Heart left ventricle (tissue), 16 donors: ENCODE data around the gene CHMP4B. TPM values are rescaled to one million over a fixed set of nuclear protein-coding genes. Genes with fewer than 3 reads are reported as not detected.

Experiments used
- ATAC-seq, 4 donors: fragments of 200-7000 bp; cut with Tn5 transposase; one replicate each; pipeline ENCODE4 v1.9.1; 2020 to 2022; ENCODE audit warnings: moderate library complexity in 4 of 4, mild to moderate bottlenecking in 3 of 4, moderate number of reproducible peaks in 1 of 4
- DNase-seq, 5 donors: peaks; one replicate each; pipeline ENCODE4 v3.0.0-alpha.2; 2020
- H3K27ac ChIP-seq, 12 donors: fragments of 200-600 bp; sonication (generic) in 4 of 12; one replicate each; pipeline versions ENCODE4 v1.5.0 to v1.8.0; 2016 to 2022; ENCODE audit warnings: mild to moderate bottlenecking in 2 of 12
- H3K27me3 ChIP-seq, 9 donors: fragments of 200-600 bp; sonication (generic) in 2 of 9; one replicate each; pipeline versions ENCODE4 v1.5.1 to v1.8.0; 2016 to 2022; ENCODE audit warnings: mild to moderate bottlenecking in 3 of 9
- H3K36me3 ChIP-seq, 9 donors: fragments of 200-600 bp; sonication (generic) in 2 of 9; one replicate each; pipeline versions ENCODE4 v1.5.0 to v1.8.0; 2018 to 2022; ENCODE audit warnings: mild to moderate bottlenecking in 2 of 9
- H3K4me1 ChIP-seq, 12 donors: fragments of 200-600 bp; sonication (generic) in 4 of 12; one replicate each; pipeline versions ENCODE4 v1.5.0 to v1.8.0; 2016 to 2022; ENCODE audit warnings: mild to moderate bottlenecking in 3 of 12
- H3K4me3 ChIP-seq, 12 donors: fragments of 200-600 bp; sonication (generic) in 4 of 12; one replicate each; pipeline versions ENCODE4 v1.5.0 to v1.8.0; 2017 to 2022; ENCODE audit warnings: mild to moderate bottlenecking in 9 of 12, moderate library complexity in 4 of 12
- H3K9me3 ChIP-seq, 12 donors: fragments of 200-600 bp; sonication (generic) in 4 of 12; one replicate each; pipeline versions ENCODE4 v1.5.0 to v1.8.0; 2016 to 2022; ENCODE audit warnings: mild to moderate bottlenecking in 1 of 12
- POLR2A ChIP-seq, 2 donors: fragments of 450-650 bp; IDR thresholded peaks; one replicate each; pipeline ENCODE4 v1.6.1; 2017; ENCODE audit warnings: antibody characterized with exemption in 2 of 2, mild to moderate bottlenecking in 2 of 2, moderate library complexity in 2 of 2
- WGBS, 4 donors: extraction: QIAGEN DNeasy Blood & Tissue Kit in 2 of 4; methylation state at CpG; one replicate each; pipeline versions ENCODE4 v1.1.5 to v1.1.7; 2013 to 2018; 5-methylcytosine and 5-hydroxymethylcytosine counted together
- intact Hi-C, 10 donors: fragments of 100-400 bp; cut with DNase I; formaldehyde crosslinking; loops; one replicate each; pipeline versions ENCODE4 v1.11.1 to v1.14.2; 2022
- polyA plus RNA-seq, 2 donors: library from polyadenylated mRNA; stranded (reverse); fragments of 200-250 nt; gene quantifications; one replicate each; pipeline ENCODE4 v1.2.3, GENCODE V29; 2013
- total RNA-seq, 9 donors: library from RNA; depleted of rRNA in 2 of 9; stranded (reverse); fragments of >200 nt in 2 of 9; fragmentation: NEBNext Ultra II Directional in 3 of 9; extraction: Animal tissue kit (Norgen Biotek cat#: 25700) in 3 of 9; gene quantifications; one replicate each; pipeline versions ENCODE4 v1.1.0 to v1.2.4, GENCODE V29; 2016 to 2023
- TF ChIP-seq, protein P1 (sequence below), 12 donors: fragments of 200-600 bp; sonication (generic) in 4 of 12; IDR thresholded peaks; one replicate each; pipeline versions ENCODE4 v1.5.0 to v1.8.0; 2018 to 2022; ENCODE audit warnings: antibody characterized with exemption in 12 of 12, mild to moderate bottlenecking in 5 of 12
- donor health status: ischemic (EF 13 %, LVEDD 7.1; RV severe dilation, severe dysfunction).
- donor health status: healthy with polysubstance abuse.
- donor health status: DM: no; HTN: yes; CAD: no.
- donor health status: DM: no; HTN: no; CAD: no.
- donor health status: ischemic (EF 25% LVEDD 6.9; RV normal size, moderate dysfunction).
- donor health status: ischemic (EF 25% LVEDD 5.7; RV mildly dilated, moderate dysfunction).
- donor health status: healthy.
- donor health status: DM: yes; HTN: yes; CAD: no.
- donor health status: ischemic (EF 35%, LVEDD 5.7; RV mildly dilated, moderate dysfunction).
- donor health status: nonischemic (EF 11% LVEDD 7.7; RV severe dilation, severe dysfunction).
- donor health status: DM: yes; HTN: yes; CAD: no.
- donor health status: PGD.
- donor health status: ischemic (EF 29% LVEDD 5.4; RV normal size, mild dysfunction).
- donor health status: nonischemic (EF 23%, LVEDD 6.1; RV moderate dilation, normal function).

The CHMP4B gene
- total and polyA plus RNA-seq, 11 donors = 46.2 to 233 (median 112) TPM

DNA sequence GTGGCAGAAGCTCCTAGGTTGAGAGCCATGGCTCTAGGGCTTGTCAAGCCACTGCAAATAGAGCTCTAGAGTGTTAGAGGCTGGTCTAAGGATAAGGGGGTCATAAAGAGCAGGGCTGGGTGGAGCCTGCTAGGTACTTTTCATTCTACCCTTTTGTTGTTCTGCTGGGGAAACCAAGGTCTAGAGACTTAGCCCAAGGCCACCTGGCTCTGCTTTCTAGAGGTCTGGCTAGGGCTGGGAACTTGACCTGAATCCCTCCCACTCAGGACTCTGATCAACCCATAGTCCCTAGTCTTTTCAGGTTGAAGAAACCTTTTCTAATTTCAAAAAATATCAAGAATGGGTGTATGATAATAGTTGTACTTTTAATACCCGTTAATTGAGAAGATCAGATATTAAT lies 13.7 kb downstream of the CHMP4B start:
- ATAC-seq (no peak), DNase-seq (no peak)
- Histone ChIP-seq H3K9me3 (no peaks in the 10 kb centered on the region), H3K4me3 (no peak overlapping the region), H3K27me3 (no peaks in the 10 kb centered on the region), H3K4me1 (peaks cover 0 to 95% (median 77%) of the 10 kb centered on the region in 12 donors), H3K36me3 (peaks cover 0 to 5% (median 0%) of the 10 kb centered on the region in 9 donors), H3K27ac (no peak overlapping the region)
- TF ChIP-seq, protein P1, sequence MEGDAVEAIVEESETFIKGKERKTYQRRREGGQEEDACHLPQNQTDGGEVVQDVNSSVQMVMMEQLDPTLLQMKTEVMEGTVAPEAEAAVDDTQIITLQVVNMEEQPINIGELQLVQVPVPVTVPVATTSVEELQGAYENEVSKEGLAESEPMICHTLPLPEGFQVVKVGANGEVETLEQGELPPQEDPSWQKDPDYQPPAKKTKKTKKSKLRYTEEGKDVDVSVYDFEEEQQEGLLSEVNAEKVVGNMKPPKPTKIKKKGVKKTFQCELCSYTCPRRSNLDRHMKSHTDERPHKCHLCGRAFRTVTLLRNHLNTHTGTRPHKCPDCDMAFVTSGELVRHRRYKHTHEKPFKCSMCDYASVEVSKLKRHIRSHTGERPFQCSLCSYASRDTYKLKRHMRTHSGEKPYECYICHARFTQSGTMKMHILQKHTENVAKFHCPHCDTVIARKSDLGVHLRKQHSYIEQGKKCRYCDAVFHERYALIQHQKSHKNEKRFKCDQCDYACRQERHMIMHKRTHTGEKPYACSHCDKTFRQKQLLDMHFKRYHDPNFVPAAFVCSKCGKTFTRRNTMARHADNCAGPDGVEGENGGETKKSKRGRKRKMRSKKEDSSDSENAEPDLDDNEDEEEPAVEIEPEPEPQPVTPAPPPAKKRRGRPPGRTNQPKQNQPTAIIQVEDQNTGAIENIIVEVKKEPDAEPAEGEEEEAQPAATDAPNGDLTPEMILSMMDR (IDR thresholded peaks at IDR 0.05) = no peak
- no peak for TF ChIP-seq POLR2A (IDR thresholded peaks at IDR 0.05)
- 92 to 96% (median 95%) methylated on average over 1 of the region's 1 CpG for WGBS, 4 donors
- intact Hi-C loops = no loop called here

DNA sequence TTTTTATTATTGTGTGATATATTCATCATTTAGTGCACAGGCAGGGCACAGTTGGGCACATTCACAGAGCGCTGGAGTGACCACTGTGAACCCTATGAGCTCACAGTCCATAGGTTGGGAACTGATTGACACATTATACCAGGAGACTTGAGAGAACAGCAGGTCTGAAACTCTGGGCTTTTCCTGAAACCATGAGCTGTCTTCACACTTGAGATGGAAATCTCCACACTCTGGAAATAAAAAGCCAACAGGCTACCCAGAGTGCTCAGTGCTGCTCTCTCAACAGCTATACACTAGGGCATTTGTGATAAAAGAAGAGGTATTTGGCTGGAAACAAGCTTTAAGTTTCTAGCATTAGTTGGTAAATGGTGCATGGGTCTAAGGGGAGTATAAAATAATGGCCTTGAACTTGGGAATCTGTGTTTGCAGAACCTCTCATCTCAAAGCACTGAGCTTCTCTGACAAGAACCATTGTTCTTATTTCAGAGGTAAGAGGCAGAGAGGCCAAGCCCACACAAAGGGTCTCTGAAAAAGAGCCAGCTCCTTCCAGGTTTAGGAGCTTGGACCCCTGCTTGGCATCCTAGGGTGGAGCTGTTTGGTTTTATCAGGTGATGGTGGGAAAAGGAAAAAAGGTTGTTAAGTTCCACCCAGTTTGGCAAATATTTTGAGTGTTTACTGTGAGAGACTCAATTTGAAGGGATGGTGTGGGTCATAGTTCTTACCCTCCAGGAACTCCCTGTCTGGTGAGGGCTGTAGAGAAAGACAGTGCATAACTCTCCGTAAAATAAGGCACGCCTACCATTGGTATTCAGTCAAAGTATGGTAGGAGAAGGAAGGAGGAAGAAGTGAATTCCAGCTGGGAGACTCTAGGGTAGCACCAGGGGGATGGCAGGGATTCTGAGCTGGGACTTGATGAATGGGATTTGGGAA lies 14.5 kb downstream of the CHMP4B start:
- no peak overlapping the region for H3K4me3 ChIP-seq
- H3K9me3 ChIP-seq = no peaks in the 10 kb centered on the region
- H3K4me1 ChIP-seq = peaks cover 0 to 95% (median 77%) of the 10 kb centered on the region in 12 donors
- ATAC-seq (no peak), DNase-seq (no peak)
- intact Hi-C loops = no loop called here
- no peaks in the 10 kb centered on the region for H3K27me3 ChIP-seq
- H3K27ac ChIP-seq = peak overlapping the region in 1 of 12 donors; percentile 63
- WGBS, 4 donors = 96 to 99% (median 98%) methylated on average over 3 of the region's 3 CpGs
- TF ChIP-seq POLR2A (IDR thresholded peaks at IDR 0.05) = no peak
- TF ChIP-seq, protein P1 (IDR thresholded peaks at IDR 0.05) = no peak
- peaks cover 0 to 5% (median 0%) of the 10 kb centered on the region in 9 donors for H3K36me3 ChIP-seq

DNA sequence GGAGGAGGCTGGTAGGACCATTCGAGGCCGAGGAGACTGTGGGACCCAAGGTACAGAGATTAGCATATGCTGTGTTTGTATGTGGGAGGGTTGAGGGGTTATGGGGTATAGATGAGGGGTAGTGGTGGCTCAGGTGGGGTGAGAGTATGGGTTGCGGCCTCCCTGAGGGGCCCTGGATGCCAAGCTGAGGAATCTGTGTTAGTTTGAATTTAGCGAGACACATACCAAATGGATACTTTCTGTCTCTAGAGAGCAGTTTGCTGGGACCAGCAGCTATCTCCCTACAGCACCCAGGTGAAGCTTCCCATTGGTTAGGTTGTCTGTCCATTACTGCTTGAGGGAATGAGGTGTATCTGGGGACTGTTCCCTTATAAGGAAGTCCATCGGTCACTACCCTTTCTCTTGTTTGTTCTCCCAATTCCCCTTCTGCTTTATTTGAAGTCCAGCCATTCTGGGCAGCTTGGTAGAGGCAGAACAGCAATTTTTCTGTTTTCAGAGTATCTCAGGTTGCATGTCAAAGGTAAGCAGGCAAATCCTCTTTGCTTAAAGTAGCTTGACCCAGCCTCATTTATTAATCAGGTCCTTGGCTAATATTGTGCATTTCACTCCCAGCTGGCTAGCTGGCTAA lies 15.2 kb downstream of the CHMP4B start:
- Histone ChIP-seq H3K4me1 (peaks cover 0 to 98% (median 79%) of the 10 kb centered on the region in 12 donors), H3K9me3 (no peaks in the 10 kb centered on the region), H3K4me3 (no peak overlapping the region), H3K27me3 (no peaks in the 10 kb centered on the region), H3K36me3 (peaks cover 0 to 5% (median 0%) of the 10 kb centered on the region in 9 donors), H3K27ac (peak overlapping the region in 1 of 12 donors; percentile 63)
- WGBS, 4 donors = 83 to 91% (median 88%) methylated on average over 5 of the region's 5 CpGs
- DNase-seq (no peak), ATAC-seq (no peak)
- intact Hi-C loops = no loop called here
- TF ChIP-seq POLR2A (IDR thresholded peaks at IDR 0.05) = no peak
- TF ChIP-seq, protein P1 (IDR thresholded peaks at IDR 0.05) = no peak

DNA sequence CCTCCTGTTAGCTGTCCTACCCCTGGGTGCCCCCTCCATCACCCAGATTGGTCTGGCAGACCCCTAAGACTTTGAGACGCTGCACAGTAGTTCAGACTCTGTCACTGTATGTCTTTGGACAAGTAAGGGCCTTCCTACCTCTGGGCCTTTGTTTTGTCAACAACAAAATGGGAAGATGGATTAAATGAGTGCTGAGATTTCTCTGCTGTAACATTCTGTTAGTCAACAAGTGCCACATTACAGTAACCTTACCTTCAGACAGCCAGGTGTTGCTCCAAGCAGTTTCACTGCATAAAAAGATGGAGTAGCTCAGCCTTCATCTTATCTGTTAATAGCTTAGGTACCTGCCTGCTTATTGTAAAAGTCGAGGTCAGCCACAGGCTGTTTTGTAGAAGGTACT lies 16.0 kb downstream of the CHMP4B start:
- Histone ChIP-seq H3K4me1 (peaks cover 0 to 99% (median 82%) of the 10 kb centered on the region in 12 donors), H3K4me3 (no peak overlapping the region), H3K36me3 (peaks cover 0 to 5% (median 0%) of the 10 kb centered on the region in 9 donors), H3K27me3 (no peaks in the 10 kb centered on the region), H3K9me3 (no peaks in the 10 kb centered on the region), H3K27ac (peak overlapping the region in 2 of 12 donors; percentile 63 to 69)
- ATAC-seq = no peak
- no peak for DNase-seq
- intact Hi-C loops = no loop called here
- 63 to 94% (median 75%) methylated on average over 2 of the region's 2 CpGs for WGBS, 4 donors
- TF ChIP-seq POLR2A (IDR thresholded peaks at IDR 0.05) = no peak
- TF ChIP-seq, protein P1 (IDR thresholded peaks at IDR 0.05) = no peak
